Measurements from ENCODE around the gene CBLC. TPM values are rescaled to one million over a fixed set of nuclear protein-coding genes. Genes with fewer than 3 reads are reported as not detected.

Gene CBLC
- total RNA-seq, 1 experiment from 2014 or later: 42.3 TPM

- intact Hi-C loops (cut with micrococcal nuclease; ENCODE audit: unreplicated experiment): no loop called here
- CTCF ChIA-PET: interaction anchor here (0.7 to 2.6 kb wide), 8 partner anchors 12 to 93 kb away, joined by 3 to 32 read pairs (median 6); partner anchors contain the start of genes BCAM and NECTIN2
- peaks cover 34% of the 10 kb centered on the region for H3K36me3 Mint-ChIP-seq (ENCODE audit: insufficient read depth, unreplicated experiment)
- no peak overlapping the region for H3K27ac Mint-ChIP-seq (ENCODE audit: unreplicated experiment)
- Histone ChIP-seq H3K36me3 (ENCODE audit: control insufficient read depth, insufficient read depth, low read length) (peaks cover 3% of the 10 kb centered on the region; the same call in 1 of the 2 replicates), H3K4me3 (ENCODE audit: low read depth, low read length) (no peak overlapping the region), H3K9me3 (no peaks in the 10 kb centered on the region), H3K27me3 (replicated peaks; ENCODE audit: control insufficient read depth, insufficient read depth, low read length) (no peaks in the 10 kb centered on the region), H3K4me1 (peaks cover 5% of the 10 kb centered on the region; the same call in 1 of the 2 replicates)
- no peaks in the 10 kb centered on the region for H3K9me3 Mint-ChIP-seq (ENCODE audit: unreplicated experiment)
- DNase-seq: no peak
- no peaks in the 10 kb centered on the region for H3K27me3 Mint-ChIP-seq (ENCODE audit: insufficient read depth, unreplicated experiment)
- TF ChIP-seq, protein P1, sequence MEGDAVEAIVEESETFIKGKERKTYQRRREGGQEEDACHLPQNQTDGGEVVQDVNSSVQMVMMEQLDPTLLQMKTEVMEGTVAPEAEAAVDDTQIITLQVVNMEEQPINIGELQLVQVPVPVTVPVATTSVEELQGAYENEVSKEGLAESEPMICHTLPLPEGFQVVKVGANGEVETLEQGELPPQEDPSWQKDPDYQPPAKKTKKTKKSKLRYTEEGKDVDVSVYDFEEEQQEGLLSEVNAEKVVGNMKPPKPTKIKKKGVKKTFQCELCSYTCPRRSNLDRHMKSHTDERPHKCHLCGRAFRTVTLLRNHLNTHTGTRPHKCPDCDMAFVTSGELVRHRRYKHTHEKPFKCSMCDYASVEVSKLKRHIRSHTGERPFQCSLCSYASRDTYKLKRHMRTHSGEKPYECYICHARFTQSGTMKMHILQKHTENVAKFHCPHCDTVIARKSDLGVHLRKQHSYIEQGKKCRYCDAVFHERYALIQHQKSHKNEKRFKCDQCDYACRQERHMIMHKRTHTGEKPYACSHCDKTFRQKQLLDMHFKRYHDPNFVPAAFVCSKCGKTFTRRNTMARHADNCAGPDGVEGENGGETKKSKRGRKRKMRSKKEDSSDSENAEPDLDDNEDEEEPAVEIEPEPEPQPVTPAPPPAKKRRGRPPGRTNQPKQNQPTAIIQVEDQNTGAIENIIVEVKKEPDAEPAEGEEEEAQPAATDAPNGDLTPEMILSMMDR (IDR thresholded peaks at IDR 0.05; ENCODE audit: insufficient read depth in 1 of 2, low read depth in 1 of 2, low read length in 1 of 2, severe bottlenecking in 1 of 2, unreplicated experiment in 1 of 2): no peak
- POLR2A ChIA-PET: no interaction called here
- BruUV-seq (replicated peaks): no TSS peak
- no peak overlapping the region for H3K4me3 Mint-ChIP-seq (ENCODE audit: unreplicated experiment)
- H3K4me1 Mint-ChIP-seq (ENCODE audit: low read depth, unreplicated experiment): peaks cover 14% of the 10 kb centered on the region
Observed at GRCh38 chr19:44782729-44783128, 5.0 kb downstream of the CBLC start.

DNA sequence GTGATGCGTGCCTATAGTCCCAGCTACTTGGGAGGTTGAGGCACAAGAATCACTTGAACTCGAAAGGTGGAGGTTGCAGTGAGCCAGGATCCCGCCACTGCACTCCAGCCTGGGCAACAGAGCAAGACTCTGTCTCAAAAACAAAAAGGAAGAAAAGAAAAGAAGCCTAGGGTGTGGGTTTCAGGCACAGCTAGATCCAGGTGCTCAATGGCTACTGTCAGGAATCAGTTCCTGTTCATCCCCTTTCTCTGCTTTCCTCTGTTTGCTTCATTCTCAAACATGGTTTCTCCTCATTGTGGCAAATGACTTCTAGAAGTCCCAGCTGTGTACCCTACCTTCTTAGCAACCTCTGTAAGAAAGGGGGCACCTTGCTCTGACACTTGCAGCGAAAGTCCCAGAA lies 5.9 kb downstream of the CBLC start:
- H3K9me3 Mint-ChIP-seq (ENCODE audit: unreplicated experiment): no peaks in the 10 kb centered on the region
- H3K4me1 Mint-ChIP-seq (ENCODE audit: low read depth, unreplicated experiment): peaks cover 14% of the 10 kb centered on the region
- no peak overlapping the region for H3K4me3 Mint-ChIP-seq (ENCODE audit: unreplicated experiment)
- H3K27me3 Mint-ChIP-seq (ENCODE audit: insufficient read depth, unreplicated experiment): no peaks in the 10 kb centered on the region
- Histone ChIP-seq H3K27me3 (replicated peaks; ENCODE audit: control insufficient read depth, insufficient read depth, low read length) (no peaks in the 10 kb centered on the region), H3K4me1 (peaks cover 5% of the 10 kb centered on the region; the same call in 1 of the 2 replicates), H3K9me3 (no peaks in the 10 kb centered on the region), H3K36me3 (ENCODE audit: control insufficient read depth, insufficient read depth, low read length) (peaks cover 3% of the 10 kb centered on the region; the same call in 1 of the 2 replicates), H3K4me3 (ENCODE audit: low read depth, low read length) (no peak overlapping the region)
- H3K27ac Mint-ChIP-seq (ENCODE audit: unreplicated experiment): no peak overlapping the region
- intact Hi-C loops (cut with micrococcal nuclease; ENCODE audit: unreplicated experiment): no loop called here
- no peak for DNase-seq
- ChIA-PET POLR2A (interaction anchor here (1.5 kb wide), 1 partner anchor 24 kb away, joined by 11 read pairs; the partner anchor contains the start of gene BCAM), CTCF (interaction anchor here (0.7 to 2.6 kb wide), 9 partner anchors 12 to 64 kb away, joined by 3 to 32 read pairs (median 6); partner anchors contain the start of genes BCAM and NECTIN2)
- peaks cover 34% of the 10 kb centered on the region for H3K36me3 Mint-ChIP-seq (ENCODE audit: insufficient read depth, unreplicated experiment)
- BruUV-seq (replicated peaks): no TSS peak
- TF ChIP-seq, protein P1 (IDR thresholded peaks at IDR 0.05; ENCODE audit: insufficient read depth in 1 of 2, low read depth in 1 of 2, low read length in 1 of 2, severe bottlenecking in 1 of 2, unreplicated experiment in 1 of 2): no peak

DNA sequence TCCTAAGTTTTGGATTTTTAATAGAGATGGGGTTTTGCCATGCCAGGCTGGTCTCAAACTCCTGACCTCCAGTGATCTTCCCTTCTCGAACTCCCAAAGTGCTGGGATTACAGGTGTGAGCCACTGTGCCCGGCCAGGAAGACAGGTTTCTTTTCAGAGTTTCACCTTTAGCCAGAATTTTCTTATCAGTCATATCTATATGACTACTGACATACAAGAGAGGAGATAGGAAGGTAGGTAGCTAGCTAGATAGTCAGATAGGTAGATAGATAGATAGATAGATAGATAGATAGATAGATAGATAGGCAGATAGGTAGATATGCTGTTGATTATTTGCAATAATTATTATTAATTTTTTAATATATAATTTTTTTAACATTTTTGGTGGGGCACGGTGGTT lies 7.6 kb downstream of the CBLC start:
- CTCF ChIA-PET: interaction anchor here (0.7 to 2.6 kb wide), 6 partner anchors 23 to 61 kb away, joined by 3 to 32 read pairs (median 12); partner anchors contain the start of genes BCAM and NECTIN2

More for the DNA sequence above, 7.6 kb downstream of the CBLC start:
- Histone ChIP-seq H3K36me3 (ENCODE audit: control insufficient read depth, insufficient read depth, low read length) (peaks cover 9% of the 10 kb centered on the region), H3K4me3 (ENCODE audit: low read depth, low read length) (no peak overlapping the region), H3K27me3 (replicated peaks; ENCODE audit: control insufficient read depth, insufficient read depth, low read length) (no peaks in the 10 kb centered on the region), H3K4me1 (peaks cover 5% of the 10 kb centered on the region; the same call in 1 of the 2 replicates), H3K9me3 (no peaks in the 10 kb centered on the region)
- peaks cover 51% of the 10 kb centered on the region for H3K36me3 Mint-ChIP-seq (ENCODE audit: insufficient read depth, unreplicated experiment)
- no peak overlapping the region for H3K4me3 Mint-ChIP-seq (ENCODE audit: unreplicated experiment)
- H3K4me1 Mint-ChIP-seq (ENCODE audit: low read depth, unreplicated experiment): peaks cover 14% of the 10 kb centered on the region
- POLR2A ChIA-PET: interaction anchor here (1.3 to 1.5 kb wide), 2 partner anchors 23 to 60 kb away, joined by 6 to 11 read pairs; partner anchors contain the start of genes BCAM and NECTIN2
- H3K27ac Mint-ChIP-seq (ENCODE audit: unreplicated experiment): no peak overlapping the region
- intact Hi-C loops (cut with micrococcal nuclease; ENCODE audit: unreplicated experiment): no loop called here
- DNase-seq: no peak
- TF ChIP-seq, protein P1 (IDR thresholded peaks at IDR 0.05; ENCODE audit: insufficient read depth in 1 of 2, low read depth in 1 of 2, low read length in 1 of 2, severe bottlenecking in 1 of 2, unreplicated experiment in 1 of 2): no peak
- H3K27me3 Mint-ChIP-seq (ENCODE audit: insufficient read depth, unreplicated experiment): no peaks in the 10 kb centered on the region
- H3K9me3 Mint-ChIP-seq (ENCODE audit: unreplicated experiment): no peaks in the 10 kb centered on the region
- BruUV-seq (replicated peaks): no TSS peak
